ENCODE data around the gene BACH1.

Gene BACH1

DNA sequence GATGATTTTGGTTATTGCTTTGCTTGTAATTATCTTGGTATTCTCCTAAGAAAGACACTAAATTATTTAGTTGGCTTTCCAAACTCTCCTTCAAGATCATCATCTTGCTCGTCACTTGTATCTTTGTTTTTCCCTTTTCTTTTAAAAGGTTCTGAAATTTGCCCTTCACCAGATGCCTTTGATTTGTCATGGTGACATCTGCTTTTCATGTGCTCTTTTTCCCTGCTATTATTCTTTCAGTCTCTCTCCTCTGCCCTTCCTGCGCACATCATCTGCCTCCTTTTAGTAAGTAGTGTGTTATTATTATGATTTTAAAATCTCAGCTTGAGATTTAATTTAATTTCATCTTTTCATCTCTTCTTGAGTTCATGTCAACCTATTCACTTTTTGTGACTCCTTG lies 92.1 kb downstream of the BACH1 start:
- TF ChIP-seq, protein P1, sequence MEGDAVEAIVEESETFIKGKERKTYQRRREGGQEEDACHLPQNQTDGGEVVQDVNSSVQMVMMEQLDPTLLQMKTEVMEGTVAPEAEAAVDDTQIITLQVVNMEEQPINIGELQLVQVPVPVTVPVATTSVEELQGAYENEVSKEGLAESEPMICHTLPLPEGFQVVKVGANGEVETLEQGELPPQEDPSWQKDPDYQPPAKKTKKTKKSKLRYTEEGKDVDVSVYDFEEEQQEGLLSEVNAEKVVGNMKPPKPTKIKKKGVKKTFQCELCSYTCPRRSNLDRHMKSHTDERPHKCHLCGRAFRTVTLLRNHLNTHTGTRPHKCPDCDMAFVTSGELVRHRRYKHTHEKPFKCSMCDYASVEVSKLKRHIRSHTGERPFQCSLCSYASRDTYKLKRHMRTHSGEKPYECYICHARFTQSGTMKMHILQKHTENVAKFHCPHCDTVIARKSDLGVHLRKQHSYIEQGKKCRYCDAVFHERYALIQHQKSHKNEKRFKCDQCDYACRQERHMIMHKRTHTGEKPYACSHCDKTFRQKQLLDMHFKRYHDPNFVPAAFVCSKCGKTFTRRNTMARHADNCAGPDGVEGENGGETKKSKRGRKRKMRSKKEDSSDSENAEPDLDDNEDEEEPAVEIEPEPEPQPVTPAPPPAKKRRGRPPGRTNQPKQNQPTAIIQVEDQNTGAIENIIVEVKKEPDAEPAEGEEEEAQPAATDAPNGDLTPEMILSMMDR (IDR thresholded peaks at IDR 0.05) = no peak
- no peaks in the 10 kb centered on the region for H3K4me1 ChIP-seq (ENCODE audit: control insufficient read depth in 1 of 2, insufficient read depth in 1 of 2, low read depth in 1 of 2, low read length in 1 of 2)
- no peaks in the 10 kb centered on the region for H3K9me3 ChIP-seq
- H3K36me3 ChIP-seq = no peaks in the 10 kb centered on the region
- no peak overlapping the region for H3K27ac ChIP-seq
- no peaks in the 10 kb centered on the region for H3K27me3 ChIP-seq
- no peak overlapping the region for H3K4me3 ChIP-seq (ENCODE audit: low read depth in 1 of 2, low read length in 1 of 2)

GRCh38 chr21:29394051-29394450 lies 95.3 kb downstream of the BACH1 start:
- Histone ChIP-seq H3K9me3 (peaks cover 7% of the 10 kb centered on the region), H3K36me3 (no peaks in the 10 kb centered on the region), H3K4me3 (ENCODE audit: low read depth in 1 of 2, low read length in 1 of 2) (no peak overlapping the region), H3K27ac (no peak overlapping the region), H3K4me1 (ENCODE audit: control insufficient read depth in 1 of 2, insufficient read depth in 1 of 2, low read depth in 1 of 2, low read length in 1 of 2) (no peaks in the 10 kb centered on the region), H3K27me3 (no peaks in the 10 kb centered on the region)
- TF ChIP-seq, protein P1 (IDR thresholded peaks at IDR 0.05) = no peak

Measured in neutrophil (primary cell).